ENCODE results near the gene NIBAN1. TPM values are rescaled to one million over a fixed set of nuclear protein-coding genes. Genes with fewer than 3 reads are reported as not detected.

NIBAN1 gene
- total RNA-seq, 1 donor from 2014 or later: 4.7 TPM

- Mint-ChIP-seq H3K4me3 (ENCODE audit: unreplicated experiment) (peak overlapping the region; percentile 92), H3K9me3 (ENCODE audit: unreplicated experiment) (no peaks in the 10 kb centered on the region), H3K27ac (ENCODE audit: unreplicated experiment) (peak overlapping the region; percentile 13), H3K4me1 (ENCODE audit: unreplicated experiment) (peaks cover 6% of the 10 kb centered on the region), H3K27me3 (ENCODE audit: unreplicated experiment) (peaks cover 5% of the 10 kb centered on the region), H3K36me3 (ENCODE audit: low read depth, unreplicated experiment) (peaks cover 5% of the 10 kb centered on the region)
- no peak for TF ChIP-seq CTCF (IDR thresholded peaks at IDR 0.05; ENCODE audit: unreplicated experiment)
- peak; percentile 33 for DNase-seq (ENCODE audit: low spot score)
Observed at GRCh38 chr1:184973272-184974055, 844 bp downstream of the NIBAN1 start.

GRCh38 chr1:184972315-184973055 is 1.8 kb downstream of the NIBAN1 start:
- Mint-ChIP-seq H3K27me3 (ENCODE audit: unreplicated experiment) (peaks cover 5% of the 10 kb centered on the region), H3K9me3 (ENCODE audit: unreplicated experiment) (no peaks in the 10 kb centered on the region), H3K4me3 (ENCODE audit: unreplicated experiment) (no peak overlapping the region), H3K36me3 (ENCODE audit: low read depth, unreplicated experiment) (peaks cover 5% of the 10 kb centered on the region), H3K4me1 (ENCODE audit: unreplicated experiment) (peaks cover 6% of the 10 kb centered on the region), H3K27ac (ENCODE audit: unreplicated experiment) (no peak overlapping the region)
- no peak for TF ChIP-seq CTCF (IDR thresholded peaks at IDR 0.05; ENCODE audit: unreplicated experiment)
- no peak for DNase-seq (ENCODE audit: low spot score)

GRCh38 chr1:184971522-184972265 is 2.6 kb downstream of the NIBAN1 start:
- H3K27ac Mint-ChIP-seq (ENCODE audit: unreplicated experiment): no peak overlapping the region
- peaks cover 6% of the 10 kb centered on the region for H3K4me1 Mint-ChIP-seq (ENCODE audit: unreplicated experiment)
- peaks cover 5% of the 10 kb centered on the region for H3K36me3 Mint-ChIP-seq (ENCODE audit: low read depth, unreplicated experiment)
- no peaks in the 10 kb centered on the region for H3K9me3 Mint-ChIP-seq (ENCODE audit: unreplicated experiment)
- DNase-seq (ENCODE audit: low spot score): no peak
- no peak overlapping the region for H3K4me3 Mint-ChIP-seq (ENCODE audit: unreplicated experiment)
- peaks cover 5% of the 10 kb centered on the region for H3K27me3 Mint-ChIP-seq (ENCODE audit: unreplicated experiment)
- no peak for TF ChIP-seq CTCF (IDR thresholded peaks at IDR 0.05; ENCODE audit: unreplicated experiment)

GRCh38 chr1:184970691-184971161 is 3.6 kb downstream of the NIBAN1 start:
- Mint-ChIP-seq H3K36me3 (ENCODE audit: low read depth, unreplicated experiment) (peaks cover 3% of the 10 kb centered on the region), H3K27me3 (ENCODE audit: unreplicated experiment) (peaks cover 5% of the 10 kb centered on the region), H3K9me3 (ENCODE audit: unreplicated experiment) (no peaks in the 10 kb centered on the region), H3K27ac (ENCODE audit: unreplicated experiment) (no peak overlapping the region), H3K4me1 (ENCODE audit: unreplicated experiment) (peaks cover 6% of the 10 kb centered on the region), H3K4me3 (ENCODE audit: unreplicated experiment) (no peak overlapping the region)
- DNase-seq (ENCODE audit: low spot score): no peak
- TF ChIP-seq CTCF (IDR thresholded peaks at IDR 0.05; ENCODE audit: unreplicated experiment): no peak

Measured in endothelial cell (in vitro differentiated cells).